HepG2 (cell line): ENCODE data around the gene OTUD1. TPM values are rescaled to one million over a fixed set of nuclear protein-coding genes. Genes with fewer than 3 reads are reported as not detected.

Experiments
- FIP1L1 ChIP-seq: fragments of 200-400 bp; formaldehyde crosslinking; IDR thresholded peaks from 2 replicates; pipeline ENCODE4 v1.6.1; 2018; ENCODE audit warnings: low read depth, mild to moderate bottlenecking, low read length, moderate library complexity, borderline replicate concordance; ENCODE audit not compliant: insufficient read depth
- GPN1 ChIP-seq: sonication (generic); formaldehyde crosslinking; IDR thresholded peaks from 2 replicates; pipeline ENCODE4 v1.5.1; 2020; ENCODE audit warnings: missing genetic modification reagents, borderline replicate concordance
- HNF1A ChIP-seq, 2 experiments: sonication (generic) in 1 of 2; formaldehyde crosslinking in 1 of 2; IDR thresholded peaks; 2 replicates each; pipeline versions ENCODE4 v1.4.0 to v1.6.1; 2016 to 2020; ENCODE audit warnings: borderline replicate concordance in 1 of 2, low read depth in 1 of 2, mild to moderate bottlenecking in 1 of 2, missing genetic modification reagents in 1 of 2
- MTA1 ChIP-seq: sonication (generic); formaldehyde crosslinking; IDR thresholded peaks from 2 replicates; pipeline ENCODE4 v1.4.0; 2020; ENCODE audit warnings: missing genetic modification reagents, mild to moderate bottlenecking, borderline replicate concordance
- NFATC3 ChIP-seq: sonication (generic); formaldehyde crosslinking; IDR thresholded peaks from 2 replicates; pipeline ENCODE4 v1.5.1; 2020; ENCODE audit warnings: mild to moderate bottlenecking, missing genetic modification reagents
- POLR2G ChIP-seq: fragments of 200-400 bp; formaldehyde crosslinking; IDR thresholded peaks from 2 replicates; pipeline ENCODE4 v1.6.1; 2018; ENCODE audit warnings: mild to moderate bottlenecking, low read depth, low read length, moderate library complexity
- PTBP1 ChIP-seq: fragments of 200-400 bp; formaldehyde crosslinking; IDR thresholded peaks from 2 replicates; pipeline ENCODE4 v1.6.1; 2018; ENCODE audit warnings: low read length, low read depth; ENCODE audit not compliant: poor library complexity, severe bottlenecking
- RAD21 ChIP-seq: fragments of 450-650 bp; formaldehyde crosslinking; IDR thresholded peaks from 2 replicates; pipeline ENCODE4 v1.5.0; 2020; ENCODE audit warnings: mild to moderate bottlenecking
- RBM22 ChIP-seq: fragments of 200-400 bp; formaldehyde crosslinking; optimal IDR thresholded peaks from 2 replicates; pipeline ENCODE3; 2017; ENCODE audit warnings: mild to moderate bottlenecking, low read length, moderate library complexity
- SRSF4 ChIP-seq: fragments of 200-400 bp; formaldehyde crosslinking; IDR thresholded peaks from one replicate; pipeline ENCODE4 v1.6.1; 2018; ENCODE audit warnings: mild to moderate bottlenecking, low read depth, low read length, moderate library complexity; ENCODE audit not compliant: poor library complexity, severe bottlenecking
- SRY ChIP-seq: sonication (generic); formaldehyde crosslinking; IDR thresholded peaks from 2 replicates; pipeline ENCODE4 v1.8.0; 2022; ENCODE audit warnings: mild to moderate bottlenecking, missing genetic modification reagents
- SUZ12 ChIP-seq: fragments of 150-350 bp; IDR thresholded peaks from 2 replicates; pipeline ENCODE4 v1.6.1; 2014; ENCODE audit warnings: low read depth, low read length
- TP53 ChIP-seq: sonication (generic); formaldehyde crosslinking; conservative IDR thresholded peaks from 2 replicates; pipeline ENCODE4 v1.4.0; 2020; ENCODE audit warnings: missing genetic modification reagents
- TRIM22 ChIP-seq: fragments of 450-650 bp; IDR thresholded peaks from 2 replicates; pipeline ENCODE4 v1.6.1; 2017
- U2AF2 ChIP-seq: fragments of 200-400 bp; formaldehyde crosslinking; IDR thresholded peaks from 2 replicates; pipeline ENCODE4 v1.6.1; 2017; ENCODE audit warnings: low read depth, mild to moderate bottlenecking, low read length
- ZC3H4 ChIP-seq: sonication (generic); formaldehyde crosslinking; IDR thresholded peaks from 2 replicates; pipeline ENCODE4 v1.4.0; 2020; ENCODE audit warnings: missing genetic modification reagents, borderline replicate concordance
- ZNF326 ChIP-seq: sonication (generic); formaldehyde crosslinking; IDR thresholded peaks from 2 replicates; pipeline ENCODE4 v1.4.0; 2020; ENCODE audit warnings: missing genetic modification reagents, borderline replicate concordance
- ZNF432 ChIP-seq: sonication (generic); formaldehyde crosslinking; IDR thresholded peaks from 2 replicates; pipeline ENCODE4 v1.5.0; 2020; ENCODE audit warnings: missing genetic modification reagents, mild to moderate bottlenecking, borderline replicate concordance
- ZNF652 ChIP-seq: IDR thresholded peaks from 2 replicates; pipeline ENCODE4 v1.6.1; 2016; ENCODE audit warnings: low read depth, borderline replicate concordance
- ZNF761 ChIP-seq: sonication (generic); formaldehyde crosslinking; conservative IDR thresholded peaks from 2 replicates; pipeline ENCODE4 v1.4.0; 2020; ENCODE audit warnings: mild to moderate bottlenecking, missing genetic modification reagents
- ZNF768 ChIP-seq: sonication (generic); formaldehyde crosslinking; IDR thresholded peaks from 2 replicates; pipeline ENCODE4 v1.4.0; 2020; ENCODE audit warnings: missing genetic modification reagents
- polyA plus RNA-seq, 8 experiments: library from polyadenylated mRNA; depleted of rRNA in 3 of 8; stranded (reverse) in 7 of 8; unstranded in 1 of 8; fragments of >200 nt; fragmentation: Illumina TruSeq in 4 of 8; extraction: Trizol in 4 of 8; gene quantifications; 2 replicates each; pipeline versions ENCODE4 v1.2.1 to v1.2.3, GENCODE V29; 2011 to 2016; ENCODE audit warnings: low read depth in 4 of 8, missing spikeins in 1 of 8, mixed read lengths in 1 of 8; ENCODE audit not compliant: insufficient read depth in 1 of 8
- total RNA-seq, 5 experiments: library from RNA; depleted of rRNA; stranded (reverse); fragments of >200 nt; fragmentation: Illumina TruSeq; extraction: Trizol; gene quantifications; 2 replicates each; pipeline ENCODE4 v1.2.3, GENCODE V29; 2016; ENCODE audit warnings: low read depth in 1 of 5
- TF ChIP-seq, protein P1 (sequence below): sonication (generic); formaldehyde crosslinking; conservative IDR thresholded peaks from 2 replicates; pipeline ENCODE4 v1.4.0; 2020; ENCODE audit warnings: missing genetic modification reagents

OTUD1 gene
- total and polyA plus RNA-seq, 2 of the 13 experiments (the other 11 are each of a cell fraction or from before 2014, with no cell fraction given): 1.2 to 1.4 TPM

- no peak for TF ChIP-seq HNF1A (IDR thresholded peaks at IDR 0.05; ENCODE audit: low read depth)
- peak; percentile 36; the same call in 1 of the 2 replicates for TF ChIP-seq HNF1A (CRISPR knock-in tag; IDR thresholded peaks at IDR 0.05; ENCODE audit: borderline replicate concordance)
- 0 out of 2 replicates have a peak, but pooled peaks have one; percentile 49 for TF ChIP-seq MTA1 (CRISPR knock-in tag)
- TF ChIP-seq ZNF761 (CRISPR knock-in tag): no peak
- TF ChIP-seq, protein P1, sequence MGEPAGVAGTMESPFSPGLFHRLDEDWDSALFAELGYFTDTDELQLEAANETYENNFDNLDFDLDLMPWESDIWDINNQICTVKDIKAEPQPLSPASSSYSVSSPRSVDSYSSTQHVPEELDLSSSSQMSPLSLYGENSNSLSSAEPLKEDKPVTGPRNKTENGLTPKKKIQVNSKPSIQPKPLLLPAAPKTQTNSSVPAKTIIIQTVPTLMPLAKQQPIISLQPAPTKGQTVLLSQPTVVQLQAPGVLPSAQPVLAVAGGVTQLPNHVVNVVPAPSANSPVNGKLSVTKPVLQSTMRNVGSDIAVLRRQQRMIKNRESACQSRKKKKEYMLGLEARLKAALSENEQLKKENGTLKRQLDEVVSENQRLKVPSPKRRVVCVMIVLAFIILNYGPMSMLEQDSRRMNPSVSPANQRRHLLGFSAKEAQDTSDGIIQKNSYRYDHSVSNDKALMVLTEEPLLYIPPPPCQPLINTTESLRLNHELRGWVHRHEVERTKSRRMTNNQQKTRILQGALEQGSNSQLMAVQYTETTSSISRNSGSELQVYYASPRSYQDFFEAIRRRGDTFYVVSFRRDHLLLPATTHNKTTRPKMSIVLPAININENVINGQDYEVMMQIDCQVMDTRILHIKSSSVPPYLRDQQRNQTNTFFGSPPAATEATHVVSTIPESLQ (CRISPR knock-in tag): no peak
- no peak for TF ChIP-seq ZNF768 (CRISPR knock-in tag)
- TF ChIP-seq SUZ12: no peak
- TF ChIP-seq POLR2G: no peak
- TF ChIP-seq NFATC3: no peak
- TF ChIP-seq RBM22: no peak
- TF ChIP-seq ZC3H4 (CRISPR knock-in tag): no peak
- no peak for TF ChIP-seq U2AF2
- no peak for TF ChIP-seq TRIM22
- 0 out of 2 replicates have a peak, but pooled peaks have one; percentile 24 for TF ChIP-seq RAD21 (CRISPR knock-in tag)
- TF ChIP-seq ZNF432: no peak
- TF ChIP-seq GPN1 (CRISPR knock-in tag): no peak
- TF ChIP-seq PTBP1: no peak
- no peak for TF ChIP-seq ZNF652 (CRISPR knock-in tag)
- no peak for TF ChIP-seq SRY (CRISPR knock-in tag)
- no peak for TF ChIP-seq FIP1L1
- no peak for TF ChIP-seq ZNF326 (CRISPR knock-in tag)
- TF ChIP-seq SRSF4: no peak
- TF ChIP-seq TP53: no peak
These were observed at the start of gene OTUD1 (continued) for GRCh38 chr10:23438547-23439451.
